ENCODE results near the gene TAX1BP1.

Gene TAX1BP1

GRCh38 chr7:27739909-27740448 lies at the start of gene TAX1BP1:
TSS of gene TAX1BP1 (plus strand) at chr7:27740162. CDS start at chr7:27748525, 8,363 bp downstream.
- no peak for TF ChIP-seq CTCF (conservative IDR thresholded peaks at IDR 0.05)
- H3K27ac ChIP-seq, result peak within 1 kb of the TSS; percentile 85

GRCh38 chr7:27690649-27691048 lies 49.3 kb upstream of the TAX1BP1 start:
- no peak for TF ChIP-seq CTCF (conservative IDR thresholded peaks at IDR 0.05)
- no peak overlapping the region for H3K27ac ChIP-seq

- TF ChIP-seq CTCF (conservative IDR thresholded peaks at IDR 0.05), result no peak
- H3K27ac ChIP-seq, result no peak overlapping the region
Measured at GRCh38 chr7:27693794-27694193, 46.2 kb upstream of the TAX1BP1 start.

GRCh38 chr7:27695096-27695495 lies 44.9 kb upstream of the TAX1BP1 start:
- no peak for TF ChIP-seq CTCF (conservative IDR thresholded peaks at IDR 0.05)
- no peak overlapping the region for H3K27ac ChIP-seq

- no peak overlapping the region for H3K27ac ChIP-seq
- TF ChIP-seq CTCF (conservative IDR thresholded peaks at IDR 0.05), result no peak
Measured at GRCh38 chr7:27697861-27698430, 42.0 kb upstream of the TAX1BP1 start.

- H3K27ac ChIP-seq, result no peak overlapping the region
- no peak for TF ChIP-seq CTCF (conservative IDR thresholded peaks at IDR 0.05)
Measured at GRCh38 chr7:27699751-27700150, 40.2 kb upstream of the TAX1BP1 start.

GRCh38 chr7:27700501-27700900 lies 39.5 kb upstream of the TAX1BP1 start:
- H3K27ac ChIP-seq, result no peak overlapping the region
- no peak for TF ChIP-seq CTCF (conservative IDR thresholded peaks at IDR 0.05)

Data from VCaP (cell line).